ENCODE results near the gene USP40. TPM values are rescaled to one million over a fixed set of nuclear protein-coding genes. Genes with fewer than 3 reads are reported as not detected.

USP40 gene
- total RNA-seq, 2 donors from 2014 or later: 12.9 to 22.4 TPM

DNA sequence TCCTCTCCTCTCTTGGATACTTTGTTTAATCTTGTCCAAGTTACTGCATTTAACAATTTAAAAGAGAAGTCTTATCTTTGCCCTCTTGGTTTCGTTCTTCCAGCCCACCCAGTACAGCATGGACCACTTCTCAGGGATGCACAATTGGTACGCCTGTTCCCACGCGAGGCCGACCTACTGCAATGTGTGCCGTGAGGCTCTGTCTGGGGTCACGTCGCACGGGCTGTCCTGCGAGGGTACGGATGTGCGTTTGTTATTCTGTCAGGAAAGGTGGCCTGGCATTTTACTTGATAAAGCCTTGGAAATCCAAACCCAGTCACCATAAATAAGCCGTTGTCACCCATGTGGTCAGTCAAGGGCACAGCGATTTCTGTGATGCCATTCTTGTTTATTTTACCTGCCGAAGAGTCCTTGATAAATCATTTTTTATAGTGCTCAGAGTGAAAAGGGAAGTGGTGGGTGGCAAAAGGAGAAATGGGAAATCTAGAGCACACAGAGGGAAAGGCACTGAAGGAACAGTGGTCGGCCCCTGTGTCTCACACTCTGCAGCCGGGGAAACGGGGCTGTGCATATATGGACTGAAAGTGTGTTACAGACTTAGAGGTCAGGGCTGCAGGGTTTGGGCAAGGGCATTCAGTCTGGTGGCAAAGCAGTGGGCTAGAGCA is 131.8 kb downstream of the USP40 start:
- 96 to 98% methylated on average over 13 to 18 of the region's 18 CpGs for WGBS, 2 experiments (ENCODE audit: insufficient coverage in 1 of 2, insufficient read length in 1 of 2)
- no peaks in the 10 kb centered on the region for H3K27me3 Mint-ChIP-seq (ENCODE audit: insufficient read depth)
- DNase-seq: peak; percentile 24

DNA sequence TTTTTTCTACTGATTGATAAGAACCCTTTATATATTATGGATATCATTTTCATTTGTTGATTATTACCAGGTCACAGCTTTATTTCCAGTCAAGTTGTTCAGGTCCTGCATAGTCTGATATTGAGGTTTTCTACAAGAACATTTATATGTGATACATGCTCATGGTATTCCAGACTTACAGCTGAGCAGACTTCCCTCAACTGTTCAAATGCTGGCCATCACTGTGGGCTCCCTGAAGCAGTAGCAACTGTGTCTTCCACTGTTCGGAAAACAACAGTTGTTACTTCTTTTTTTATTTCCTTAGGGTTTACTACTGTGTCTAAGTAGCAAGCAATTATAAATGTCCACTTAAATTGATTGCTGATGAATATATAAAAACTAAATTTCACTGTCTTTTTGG is 132.8 kb downstream of the USP40 start:
- H3K36me3 Mint-ChIP-seq (ENCODE audit: low read depth): peaks cover 15% of the 10 kb centered on the region

More for the DNA sequence above, 131.8 kb downstream of the USP40 start:
- Mint-ChIP-seq H3K9me3 (no peaks in the 10 kb centered on the region), H3K36me3 (ENCODE audit: low read depth) (peaks cover 20% of the 10 kb centered on the region), H3K27ac (no peak overlapping the region), H3K4me1 (no peaks in the 10 kb centered on the region), H3K4me3 (no peak overlapping the region)
- Histone ChIP-seq H3K36me3 (ENCODE audit: control insufficient read depth, insufficient read depth, low read length) (no peaks in the 10 kb centered on the region), H3K4me1 (ENCODE audit: control insufficient read depth, insufficient read depth, low read length) (no peaks in the 10 kb centered on the region), H3K9me3 (ENCODE audit: control insufficient read depth, low read length) (no peaks in the 10 kb centered on the region), H3K4me3 (ENCODE audit: low read length) (no peak overlapping the region), H3K27me3 (ENCODE audit: control insufficient read depth, insufficient read depth, low read length, poor library complexity, severe bottlenecking) (no peaks in the 10 kb centered on the region), H3K9ac (ENCODE audit: extremely low read depth, low read length, poor library complexity, severe bottlenecking) (no peak overlapping the region), H3K27ac (ENCODE audit: low read depth, low read length) (no peak overlapping the region)
- TF ChIP-seq, protein P1, sequence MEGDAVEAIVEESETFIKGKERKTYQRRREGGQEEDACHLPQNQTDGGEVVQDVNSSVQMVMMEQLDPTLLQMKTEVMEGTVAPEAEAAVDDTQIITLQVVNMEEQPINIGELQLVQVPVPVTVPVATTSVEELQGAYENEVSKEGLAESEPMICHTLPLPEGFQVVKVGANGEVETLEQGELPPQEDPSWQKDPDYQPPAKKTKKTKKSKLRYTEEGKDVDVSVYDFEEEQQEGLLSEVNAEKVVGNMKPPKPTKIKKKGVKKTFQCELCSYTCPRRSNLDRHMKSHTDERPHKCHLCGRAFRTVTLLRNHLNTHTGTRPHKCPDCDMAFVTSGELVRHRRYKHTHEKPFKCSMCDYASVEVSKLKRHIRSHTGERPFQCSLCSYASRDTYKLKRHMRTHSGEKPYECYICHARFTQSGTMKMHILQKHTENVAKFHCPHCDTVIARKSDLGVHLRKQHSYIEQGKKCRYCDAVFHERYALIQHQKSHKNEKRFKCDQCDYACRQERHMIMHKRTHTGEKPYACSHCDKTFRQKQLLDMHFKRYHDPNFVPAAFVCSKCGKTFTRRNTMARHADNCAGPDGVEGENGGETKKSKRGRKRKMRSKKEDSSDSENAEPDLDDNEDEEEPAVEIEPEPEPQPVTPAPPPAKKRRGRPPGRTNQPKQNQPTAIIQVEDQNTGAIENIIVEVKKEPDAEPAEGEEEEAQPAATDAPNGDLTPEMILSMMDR (conservative IDR thresholded peaks at IDR 0.05): no peak

DNA sequence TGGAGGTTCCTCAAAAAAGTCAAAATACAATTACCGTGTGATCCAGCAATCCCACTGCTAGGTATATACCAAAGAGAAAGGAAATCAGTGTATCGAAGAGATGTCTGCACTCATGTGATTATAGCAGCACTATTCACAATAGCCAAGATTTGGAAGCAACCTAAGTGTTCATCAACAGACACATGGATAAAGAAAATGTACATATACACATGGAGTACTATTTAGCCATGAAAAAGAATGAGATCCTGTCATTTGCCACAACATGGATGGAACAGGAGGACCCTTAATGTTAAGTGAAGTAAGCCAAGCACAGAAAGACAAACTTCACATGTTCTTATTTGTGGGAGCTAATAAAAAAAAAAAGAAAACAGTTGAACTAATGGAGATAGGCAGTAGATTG is 133.6 kb downstream of the USP40 start:
- Mint-ChIP-seq H3K27ac (no peak overlapping the region), H3K27me3 (ENCODE audit: insufficient read depth) (no peaks in the 10 kb centered on the region), H3K36me3 (ENCODE audit: low read depth) (peaks cover 15% of the 10 kb centered on the region), H3K4me1 (no peaks in the 10 kb centered on the region), H3K4me3 (no peak overlapping the region), H3K9me3 (no peaks in the 10 kb centered on the region)
- no peaks in the 10 kb centered on the region for H3K36me3 ChIP-seq (ENCODE audit: control insufficient read depth, insufficient read depth, low read length)
- no peak overlapping the region for H3K9ac ChIP-seq (ENCODE audit: extremely low read depth, low read length, poor library complexity, severe bottlenecking)
- H3K4me1 ChIP-seq (ENCODE audit: control insufficient read depth, insufficient read depth, low read length): no peaks in the 10 kb centered on the region
- TF ChIP-seq, protein P1 (conservative IDR thresholded peaks at IDR 0.05): no peak
- no peaks in the 10 kb centered on the region for H3K27me3 ChIP-seq (ENCODE audit: control insufficient read depth, insufficient read depth, low read length, poor library complexity, severe bottlenecking)
- H3K27ac ChIP-seq (ENCODE audit: low read depth, low read length): no peak overlapping the region
- H3K4me3 ChIP-seq (ENCODE audit: low read length): no peak overlapping the region
- 83 to 88% methylated on average over 1 to 2 of the region's 2 CpGs for WGBS, 2 experiments (ENCODE audit: insufficient coverage in 1 of 2, insufficient read length in 1 of 2)
- H3K9me3 ChIP-seq (ENCODE audit: control insufficient read depth, low read length): no peaks in the 10 kb centered on the region
- no peak for DNase-seq

More for the DNA sequence above, 132.8 kb downstream of the USP40 start:
- Histone ChIP-seq H3K27ac (ENCODE audit: low read depth, low read length) (no peak overlapping the region), H3K9me3 (ENCODE audit: control insufficient read depth, low read length) (no peaks in the 10 kb centered on the region), H3K4me1 (ENCODE audit: control insufficient read depth, insufficient read depth, low read length) (no peaks in the 10 kb centered on the region), H3K27me3 (ENCODE audit: control insufficient read depth, insufficient read depth, low read length, poor library complexity, severe bottlenecking) (no peaks in the 10 kb centered on the region), H3K9ac (ENCODE audit: extremely low read depth, low read length, poor library complexity, severe bottlenecking) (no peak overlapping the region), H3K36me3 (ENCODE audit: control insufficient read depth, insufficient read depth, low read length) (no peaks in the 10 kb centered on the region), H3K4me3 (ENCODE audit: low read length) (no peak overlapping the region)
- no peaks in the 10 kb centered on the region for H3K9me3 Mint-ChIP-seq
- no peaks in the 10 kb centered on the region for H3K4me1 Mint-ChIP-seq
- 80 to 93% methylated on average over 1 of the region's 1 CpG for WGBS, 2 experiments (ENCODE audit: insufficient coverage in 1 of 2, insufficient read length in 1 of 2)
- no peak overlapping the region for H3K4me3 Mint-ChIP-seq
- TF ChIP-seq, protein P1 (conservative IDR thresholded peaks at IDR 0.05): no peak
- H3K27ac Mint-ChIP-seq: no peak overlapping the region
- no peaks in the 10 kb centered on the region for H3K27me3 Mint-ChIP-seq (ENCODE audit: insufficient read depth)
- DNase-seq: no peak

All from endodermal cell (in vitro differentiated cells).